ENCODE results near the gene SART3. TPM values are rescaled to one million over a fixed set of nuclear protein-coding genes. Genes with fewer than 3 reads are reported as not detected.

The SART3 gene
- polyA plus RNA-seq, 1 donor (not counting 4 experiments of a cell fraction or from before 2014, with no cell fraction given), result 19.0 TPM

- Histone ChIP-seq H3K4me2 (ENCODE audit: control insufficient read depth, extremely low read depth, insufficient read depth, low read depth, low read length) (no peak overlapping the region), H3K27ac (ENCODE audit: control insufficient read depth, insufficient read depth, low read length) (no peak overlapping the region), H3K9me3 (ENCODE audit: control insufficient read depth, low read depth, low read length) (no peaks in the 10 kb centered on the region), H3K9ac (ENCODE audit: control insufficient read depth, extremely low read depth, insufficient read depth, low read length) (no peak overlapping the region), H3K9me1 (ENCODE audit: control insufficient read depth, extremely low read depth, insufficient read depth, low read length) (no peaks in the 10 kb centered on the region), H3K4me3 (ENCODE audit: control insufficient read depth in 2 of 3, extremely low read depth in 1 of 3, insufficient read depth in 2 of 3, low read depth in 1 of 3, low read length in 3 of 3) (no peak overlapping the region), H3K36me3 (ENCODE audit: control insufficient read depth in 2 of 2, extremely low read depth in 1 of 2, insufficient read depth in 2 of 2, low read length in 2 of 2) (no peaks in the 10 kb centered on the region), H3K27me3 (ENCODE audit: control insufficient read depth, extremely low read depth, insufficient read depth, low read length) (no peaks in the 10 kb centered on the region), H4K20me1 (ENCODE audit: control insufficient read depth, extremely low read depth, insufficient read depth, low read length) (no peaks in the 10 kb centered on the region), H2AFZ (ENCODE audit: control insufficient read depth, low read length) (no peak overlapping the region), H3K4me1 (ENCODE audit: control insufficient read depth, extremely low read depth, insufficient read depth, low read length) (no peaks in the 10 kb centered on the region), H3K79me2 (ENCODE audit: control insufficient read depth, insufficient read depth, low read length) (no peaks in the 10 kb centered on the region)
- TF ChIP-seq CTCF (optimal IDR thresholded peaks at IDR 0.05 in 1 of 3, IDR thresholded peaks at IDR 0.05 in 1 of 3, conservative IDR thresholded peaks at IDR 0.05 in 1 of 3; ENCODE audit: extremely low read depth in 1 of 3, insufficient read depth in 2 of 3, low read length in 3 of 3) (no peak), EZH2 (IDR thresholded peaks at IDR 0.05; ENCODE audit: low read length) (no peak)
- dilution Hi-C loops (cut with MboI; ENCODE audit: extremely low pct_ligation_motif_present, low sequenced_read_pairs), result no loop called here
- no peak for DNase-seq (ENCODE audit: low read depth, low spot score)
- no peak for FAIRE-seq
These were observed 85.6 kb downstream of the SART3 start for GRCh38 chr12:108475396-108475795.

- H3K4me2 ChIP-seq (ENCODE audit: control insufficient read depth, extremely low read depth, insufficient read depth, low read depth, low read length), result no peak overlapping the region
- no peaks in the 10 kb centered on the region for H3K9me3 ChIP-seq (ENCODE audit: control insufficient read depth, low read depth, low read length)
- no peaks in the 10 kb centered on the region for H3K36me3 ChIP-seq (ENCODE audit: control insufficient read depth in 2 of 2, extremely low read depth in 1 of 2, insufficient read depth in 2 of 2, low read length in 2 of 2)
- no peak overlapping the region for H3K9ac ChIP-seq (ENCODE audit: control insufficient read depth, extremely low read depth, insufficient read depth, low read length)
- H3K27ac ChIP-seq (ENCODE audit: control insufficient read depth, insufficient read depth, low read length), result no peak overlapping the region
- no peaks in the 10 kb centered on the region for H3K79me2 ChIP-seq (ENCODE audit: control insufficient read depth, insufficient read depth, low read length)
- DNase-seq (ENCODE audit: low read depth, low spot score) (no peak), FAIRE-seq (no peak)
- no peaks in the 10 kb centered on the region for H3K27me3 ChIP-seq (ENCODE audit: control insufficient read depth, extremely low read depth, insufficient read depth, low read length)
- H3K4me1 ChIP-seq (ENCODE audit: control insufficient read depth, extremely low read depth, insufficient read depth, low read length), result no peaks in the 10 kb centered on the region
- no peak overlapping the region for H3K4me3 ChIP-seq (ENCODE audit: control insufficient read depth in 2 of 3, extremely low read depth in 1 of 3, insufficient read depth in 2 of 3, low read depth in 1 of 3, low read length in 3 of 3)
- no peaks in the 10 kb centered on the region for H4K20me1 ChIP-seq (ENCODE audit: control insufficient read depth, extremely low read depth, insufficient read depth, low read length)
- H3K9me1 ChIP-seq (ENCODE audit: control insufficient read depth, extremely low read depth, insufficient read depth, low read length), result no peaks in the 10 kb centered on the region
- no peak overlapping the region for H2AFZ ChIP-seq (ENCODE audit: control insufficient read depth, low read length)
- dilution Hi-C loops (cut with MboI; ENCODE audit: extremely low pct_ligation_motif_present, low sequenced_read_pairs), result no loop called here
- no peak for TF ChIP-seq EZH2 (IDR thresholded peaks at IDR 0.05; ENCODE audit: low read length)
These were observed 87.4 kb downstream of the SART3 start for GRCh38 chr12:108473400-108474055.

Other genes starting within 250 kb of the SART3 start
- gene CMKLR1, start 221.9 kb downstream of the SART3 start, polyA plus RNA-seq, result 0.13 TPM in 1 of 3 replicates, not detected in the others
- gene FICD, start 45.9 kb downstream of the SART3 start, polyA plus RNA-seq, result 0.31 to 0.70 TPM (median 0.47 TPM) in 3 replicates
- gene ISCU, start 1.4 kb upstream of the SART3 start, polyA plus RNA-seq, result 70.1 to 106 TPM (median 82.4 TPM) in 3 replicates
- gene TMEM119, start 36.9 kb upstream of the SART3 start, polyA plus RNA-seq, result not detected in 3 replicates
- gene SELPLG, start 72.7 kb upstream of the SART3 start, polyA plus RNA-seq, result 0.80 to 2.2 TPM (median 0.92 TPM) in 3 replicates
- gene CORO1C, start 170.3 kb upstream of the SART3 start, polyA plus RNA-seq, result 230 to 283 TPM (median 268 TPM) in 3 replicates